HG03565 (cell line): ENCODE data around the gene AKR1C2.
"Not testable (repeated sequence)": the region's sequence is repeated elsewhere in the genome, so short reads cannot be mapped to it uniquely, and the experiment has no call there.

ENCODE experiments used
- ATAC-seq: cut with Tn5 transposase; IDR thresholded peaks from one replicate; pipeline ENCODE4 v1.9.1; 2021; ENCODE audit warnings: mild to moderate bottlenecking, moderate library complexity; ENCODE audit not compliant: unreplicated experiment

Gene AKR1C2

DNA sequence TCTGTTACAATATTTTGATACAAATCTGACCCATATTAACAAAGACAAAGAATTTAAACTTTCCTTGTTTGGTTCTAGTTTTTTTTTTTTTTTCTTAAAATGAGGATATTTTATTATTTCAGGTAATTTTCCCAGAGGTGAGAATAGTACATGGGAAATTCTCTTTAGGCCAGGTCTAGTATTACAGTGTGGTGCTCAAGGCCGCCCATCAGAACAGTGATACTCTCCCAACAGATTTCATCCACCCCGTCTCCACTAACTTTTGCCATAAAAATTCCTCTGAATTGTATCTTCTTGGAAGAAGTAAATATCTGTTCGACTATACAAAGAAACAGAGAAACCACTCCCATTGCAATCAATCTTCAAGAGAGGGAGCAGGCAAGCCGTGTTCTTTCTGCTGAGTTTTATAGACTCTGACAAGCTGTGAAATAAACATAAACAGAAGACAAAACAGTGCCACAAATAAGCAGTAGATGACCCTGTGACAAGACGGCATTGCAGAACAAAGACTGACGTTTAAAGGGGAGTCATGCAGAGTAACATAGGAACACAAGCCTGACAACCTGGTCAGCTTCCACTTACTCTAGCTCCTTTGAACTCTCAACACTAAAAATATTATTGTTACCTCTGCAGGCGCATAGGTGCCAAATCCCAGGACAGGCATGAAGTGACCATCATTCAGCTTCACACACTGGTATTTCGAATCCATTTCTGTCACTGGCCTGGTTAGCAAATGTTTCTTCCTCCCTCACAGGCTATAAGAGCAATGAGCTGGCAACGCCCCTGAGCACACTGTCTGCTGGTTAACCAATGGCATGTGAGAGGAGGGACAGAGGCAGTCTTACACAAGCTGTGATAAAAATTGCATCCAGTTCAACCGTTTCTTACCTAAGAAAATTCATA lies at the start of gene AKR1C2:
AKR1C2 (minus strand) TSS at position 731 of the 903 bp plus-strand sequence; CDS start at position 709, 22 bp downstream.
- not testable (repeated sequence) for ATAC-seq

DNA sequence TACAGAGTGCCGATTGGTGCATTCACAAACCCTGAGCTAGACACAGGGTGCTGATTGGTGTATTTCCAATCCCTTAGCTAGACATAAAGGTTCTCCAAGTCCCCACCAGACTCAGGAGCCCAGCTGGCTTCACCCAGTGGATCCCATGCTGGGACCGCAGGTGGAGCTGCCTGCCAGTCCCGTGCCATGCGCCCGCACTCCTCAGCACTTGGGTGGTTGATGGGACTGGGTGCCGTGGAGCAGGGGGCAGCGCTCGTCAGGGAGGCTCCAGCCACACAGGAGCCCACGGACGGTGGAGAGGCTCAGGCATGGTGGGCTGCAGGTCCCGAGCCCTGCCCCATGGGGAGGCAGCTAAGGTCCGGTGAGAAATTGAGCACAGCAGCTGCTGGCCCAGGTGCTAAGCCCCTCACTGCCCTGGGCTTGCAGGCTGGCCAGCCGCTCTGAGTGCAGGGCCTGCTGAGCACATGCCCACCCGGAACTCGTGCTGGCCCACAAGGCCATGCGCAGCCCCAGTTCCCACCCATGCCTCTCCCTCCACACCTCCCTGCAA lies 49.4 kb upstream of the AKR1C2 start:
- not testable (repeated sequence) for ATAC-seq

DNA sequence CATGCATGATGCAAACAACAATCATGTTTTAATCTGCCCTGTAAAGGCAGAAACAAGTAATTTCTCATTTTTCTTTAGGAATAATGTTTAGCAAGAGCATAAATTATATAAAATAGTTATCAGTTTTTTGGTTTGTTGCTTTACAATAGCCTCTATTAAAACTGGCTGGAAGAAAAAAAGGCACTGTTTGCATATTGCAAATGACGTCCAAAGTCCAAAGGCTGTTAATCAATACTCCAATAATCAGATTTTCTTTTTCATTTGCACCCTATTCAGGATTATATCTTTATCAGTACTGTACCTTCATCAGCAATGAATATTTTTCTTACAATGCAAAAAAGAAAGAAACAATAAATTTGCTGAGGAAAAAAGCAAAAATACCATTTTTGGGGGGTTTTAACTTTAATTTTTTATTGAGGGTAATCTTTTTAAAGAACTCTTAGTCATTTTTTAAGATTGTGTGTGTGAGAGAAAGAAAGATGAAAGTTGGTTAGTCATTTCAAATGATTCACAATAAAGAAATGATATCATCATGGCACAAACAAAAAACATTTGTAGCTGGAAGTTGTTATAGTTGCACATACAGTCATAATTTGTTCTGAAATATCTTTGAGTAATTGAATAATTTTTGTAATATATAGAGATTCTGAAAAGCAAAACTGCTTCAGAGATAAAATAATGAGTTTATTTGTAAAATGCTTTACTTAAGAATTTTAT lies 44.4 kb upstream of the AKR1C2 start:
- ATAC-seq = no peak

DNA sequence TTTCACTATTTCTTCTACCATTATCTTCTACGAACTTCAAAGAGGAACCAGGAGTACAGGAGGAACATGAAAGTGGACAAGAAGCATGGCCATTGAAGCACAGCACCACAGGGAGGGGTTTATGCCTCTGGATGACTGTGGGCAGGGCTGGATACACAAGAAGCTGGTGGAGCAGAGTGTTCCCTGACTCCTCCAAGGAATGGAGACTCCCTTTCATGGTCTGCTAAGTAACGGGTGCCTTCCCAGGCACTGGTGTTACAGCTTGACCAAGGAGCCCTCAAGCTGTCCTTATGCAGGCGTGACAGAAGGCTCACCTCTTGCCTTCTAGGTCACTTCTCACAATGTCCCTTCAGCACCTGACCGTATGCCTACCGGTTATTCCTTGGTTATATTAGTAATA lies 43.4 kb upstream of the AKR1C2 start:
- ATAC-seq = not testable (repeated sequence)

DNA sequence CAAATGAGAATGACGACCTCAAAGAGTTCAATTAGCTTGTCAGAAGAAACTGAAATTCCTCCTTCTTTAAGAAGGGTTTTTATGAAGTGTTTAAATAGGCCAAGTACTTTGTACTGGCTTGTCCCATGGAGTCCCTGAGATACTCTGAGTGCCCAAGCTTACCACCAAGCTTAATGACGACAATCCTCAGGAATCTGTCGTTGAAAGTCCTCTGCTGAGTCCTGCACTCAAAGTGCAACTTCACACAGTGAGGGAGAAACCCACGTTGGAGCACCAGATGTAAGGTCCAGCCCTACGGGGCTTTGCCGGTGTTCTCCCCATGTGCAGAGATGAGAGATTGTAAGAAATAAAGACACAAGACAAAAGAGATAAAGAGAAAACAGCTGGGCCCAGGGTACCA lies 42.8 kb upstream of the AKR1C2 start:
- no peak for ATAC-seq

DNA sequence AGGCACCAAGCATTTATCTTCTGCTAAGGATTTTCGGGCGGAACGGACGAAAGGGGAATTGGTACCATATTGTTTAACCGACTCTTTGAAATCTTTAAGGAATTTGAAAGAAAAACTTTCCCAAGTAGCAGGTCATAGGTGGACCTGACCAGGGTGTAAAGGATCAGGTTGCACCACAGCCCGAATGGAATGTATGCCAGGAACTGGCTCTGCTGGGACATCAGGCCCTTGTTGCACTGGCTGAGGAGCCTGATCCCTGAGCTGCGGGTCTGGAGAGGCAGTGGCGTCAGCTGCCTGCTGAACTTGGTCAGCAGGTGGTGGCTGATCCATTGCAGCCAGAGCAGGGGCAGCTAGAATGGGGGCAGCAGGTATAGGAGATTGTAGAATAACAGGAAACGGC lies 41.4 kb upstream of the AKR1C2 start:
- ATAC-seq = no peak

DNA sequence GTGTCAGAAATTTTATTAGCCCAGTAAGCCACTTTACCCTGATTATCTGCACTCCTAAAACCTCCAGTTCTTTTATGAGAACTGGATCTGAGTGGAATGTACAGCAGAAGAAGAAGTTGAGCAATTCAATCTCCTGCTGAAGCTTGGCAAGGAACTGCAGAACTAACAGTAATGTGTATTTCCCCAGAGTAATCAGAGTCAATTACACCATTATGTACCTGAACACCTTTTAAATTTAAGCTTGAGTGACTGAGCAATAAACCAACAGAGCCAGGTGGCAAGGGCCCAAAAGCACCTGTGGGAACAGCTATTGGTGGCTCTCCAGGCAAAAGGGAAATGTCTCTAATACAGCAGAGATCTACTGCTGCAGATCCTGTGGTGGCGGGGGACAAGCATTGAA lies 40.1 kb upstream of the AKR1C2 start:
- no peak for ATAC-seq

DNA sequence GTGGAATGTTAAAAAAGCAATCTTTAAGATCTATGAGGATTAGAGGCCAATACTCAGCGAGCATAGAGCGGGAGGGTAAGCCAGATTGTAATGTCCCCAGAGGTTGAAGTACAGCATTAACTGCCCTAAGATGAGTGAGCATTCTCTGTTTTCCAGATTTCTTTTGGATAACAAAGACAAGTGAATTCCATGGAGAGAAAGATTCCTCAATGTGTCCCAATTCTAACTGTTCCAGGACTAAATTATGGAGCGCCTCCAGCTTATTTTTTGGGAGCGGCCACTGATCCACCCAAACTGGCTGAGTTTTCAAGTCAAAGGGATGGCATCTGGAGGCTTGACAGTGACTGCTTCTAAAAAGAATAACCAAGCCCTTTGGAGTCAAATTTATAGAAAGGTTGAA lies 39.3 kb upstream of the AKR1C2 start:
- ATAC-seq = no peak

DNA sequence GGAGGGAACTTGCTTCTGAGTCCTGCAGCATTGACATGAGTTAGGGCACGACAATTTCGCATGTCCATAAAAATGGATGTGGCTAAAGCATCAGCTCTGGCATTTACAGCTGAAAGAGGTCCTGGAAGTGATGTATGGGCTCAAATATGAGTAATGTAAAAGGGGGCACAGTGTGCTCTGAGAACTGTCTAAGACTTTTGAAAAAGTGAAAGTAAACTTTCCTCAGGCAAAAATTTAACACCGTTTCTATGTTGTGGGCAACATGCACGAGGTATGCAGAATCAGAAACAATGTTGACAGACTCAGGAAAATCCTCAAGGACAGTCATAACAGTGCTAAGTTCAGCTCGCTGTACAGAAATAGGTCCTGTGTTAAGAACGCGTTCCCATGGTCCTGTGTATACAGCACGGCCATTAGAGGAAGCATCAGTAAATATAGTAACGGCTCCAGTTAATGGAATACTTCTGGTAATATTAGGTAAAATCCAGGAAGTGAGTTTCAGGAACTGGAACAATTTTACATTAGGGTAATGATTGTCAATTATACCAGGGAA lies 37.9 kb upstream of the AKR1C2 start:
- ATAC-seq = no peak

DNA sequence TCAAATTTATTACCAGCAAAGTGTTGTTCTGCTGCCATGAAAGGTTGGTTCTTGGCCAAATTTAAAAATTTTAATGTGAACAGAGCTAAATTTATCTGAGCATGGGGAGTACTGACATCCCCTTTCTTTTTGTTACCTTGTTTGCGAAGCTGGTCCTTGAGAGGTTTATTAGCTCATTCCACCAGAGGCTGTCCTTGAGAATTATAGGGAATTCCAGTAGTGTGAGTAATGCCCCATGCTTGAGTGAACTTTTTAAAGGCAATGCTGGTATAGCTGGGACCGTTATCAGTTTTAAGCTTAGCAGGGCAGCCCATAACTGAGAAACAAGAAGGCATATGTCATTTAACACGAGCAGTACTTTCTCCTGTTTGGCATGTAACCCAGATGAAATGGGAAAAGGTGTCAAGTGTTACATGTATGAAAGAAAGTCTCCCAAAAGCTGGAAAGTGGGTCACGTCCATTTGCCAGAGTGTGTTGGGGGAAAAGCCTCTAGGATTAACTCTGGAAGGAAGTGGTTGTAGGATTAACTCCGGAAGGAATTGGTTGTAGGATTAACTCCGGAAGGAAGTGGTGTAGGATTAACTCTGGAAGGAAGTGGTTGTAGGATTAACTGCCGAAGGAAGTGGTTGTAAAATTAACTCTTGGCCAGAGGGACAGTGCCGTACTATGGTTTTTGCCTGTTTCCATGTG lies 37.3 kb upstream of the AKR1C2 start:
- ATAC-seq = no peak

DNA sequence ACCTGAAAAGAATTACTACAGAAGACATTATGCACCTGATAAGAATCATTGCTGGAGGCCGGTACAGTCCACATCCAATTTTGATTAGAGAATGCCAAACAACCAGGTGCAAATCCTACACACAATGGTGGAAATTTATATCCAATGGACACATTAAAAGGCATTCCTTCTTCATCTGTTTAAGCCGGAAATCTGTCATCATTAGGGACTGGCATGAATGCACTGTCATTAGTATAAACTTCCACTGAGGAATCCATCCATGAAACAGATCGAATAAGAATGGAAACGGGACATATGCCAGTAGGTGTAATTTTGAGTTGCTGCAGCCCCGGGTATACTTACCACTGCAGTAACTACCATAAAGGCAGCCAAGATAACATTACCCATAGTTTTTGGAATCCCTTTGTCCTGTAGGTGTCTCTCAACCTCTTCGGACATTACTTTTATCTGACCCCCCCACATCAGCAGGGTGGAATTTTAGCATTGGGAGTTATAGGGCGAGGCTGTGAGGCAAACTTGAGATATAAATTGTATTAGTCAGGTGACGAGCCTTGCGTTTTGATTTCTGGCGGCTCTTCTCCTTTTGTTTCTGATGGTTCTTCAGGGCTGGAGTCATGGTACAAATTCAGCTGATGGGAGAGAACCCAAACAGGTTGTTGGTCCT lies 36.5 kb upstream of the AKR1C2 start:
- ATAC-seq = no peak

DNA sequence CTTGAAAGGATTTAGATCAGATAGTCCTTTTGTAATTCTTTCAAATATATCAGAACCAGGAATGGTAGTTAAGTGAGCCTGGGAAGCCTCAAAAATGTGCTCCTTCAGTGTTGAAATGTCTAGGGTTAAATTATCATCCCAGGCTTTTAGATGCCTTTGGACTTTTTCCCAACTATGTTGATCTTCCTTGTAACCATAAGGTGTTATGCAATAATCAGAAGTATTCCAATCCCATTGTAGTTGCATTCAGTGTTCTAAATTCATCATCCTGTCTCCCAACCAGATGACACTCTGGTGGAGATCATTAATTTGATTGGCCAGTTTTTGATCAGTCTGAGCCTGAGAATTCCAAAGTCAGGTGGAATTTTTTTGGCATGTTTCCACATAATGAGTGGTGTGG lies 35.1 kb upstream of the AKR1C2 start:
- ATAC-seq = no peak

DNA sequence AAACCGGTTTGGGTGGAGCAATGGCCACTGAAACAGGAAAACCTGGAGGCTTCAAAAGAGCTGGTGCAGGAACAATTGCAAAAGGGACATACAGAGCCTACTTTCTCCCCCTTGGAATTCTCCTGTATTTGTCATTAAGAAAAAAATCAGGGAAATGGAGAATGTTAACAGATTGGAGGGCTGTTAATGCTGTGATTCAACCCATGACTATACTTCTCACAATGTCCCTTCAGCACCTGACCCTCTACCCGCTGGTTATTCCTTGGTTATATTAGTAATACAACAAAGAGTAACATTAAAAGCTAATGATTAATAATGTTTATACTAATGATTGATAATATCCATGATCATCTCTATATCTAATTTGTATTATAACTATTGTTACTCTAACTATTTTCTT lies 34.4 kb upstream of the AKR1C2 start:
- no peak for ATAC-seq

DNA sequence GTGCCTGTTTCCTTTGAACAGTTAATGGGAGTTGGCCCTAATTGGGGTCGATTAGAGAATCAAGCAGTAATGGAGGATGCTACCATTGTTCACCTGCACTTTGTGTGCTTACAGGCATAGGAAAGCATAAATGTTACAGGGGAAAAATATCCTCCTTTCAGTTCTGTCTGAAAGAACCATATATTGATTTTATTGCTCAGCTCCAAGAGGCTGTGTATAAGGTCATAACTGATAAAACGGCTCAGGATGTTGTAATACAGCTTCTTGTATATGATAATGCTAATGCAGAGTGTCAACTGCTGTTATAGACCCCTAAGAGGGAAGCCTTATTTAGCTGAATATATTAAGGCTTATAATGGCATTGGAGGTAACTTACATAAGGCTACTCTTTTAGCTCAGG lies 32.9 kb upstream of the AKR1C2 start:
- no peak for ATAC-seq

DNA sequence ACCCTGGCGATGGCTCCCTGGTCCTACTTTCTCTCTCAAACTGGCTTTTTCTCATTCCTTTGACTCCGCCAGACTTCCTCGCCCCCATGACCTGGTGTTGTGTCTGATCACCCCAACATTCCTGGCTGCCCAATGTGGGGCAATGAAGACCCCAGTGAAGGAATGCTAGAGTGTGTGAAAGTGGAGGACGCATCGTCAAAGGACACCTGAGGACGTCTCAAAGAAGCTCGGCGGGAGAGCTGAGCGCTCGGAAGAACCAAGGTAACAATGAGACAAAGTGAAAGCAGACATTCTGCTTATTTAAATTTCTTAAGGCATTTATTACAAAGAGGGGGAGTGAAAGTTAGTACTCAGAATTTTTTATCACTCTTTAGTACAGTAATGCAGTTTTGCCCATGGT lies 31.7 kb upstream of the AKR1C2 start:
- no peak for ATAC-seq

DNA sequence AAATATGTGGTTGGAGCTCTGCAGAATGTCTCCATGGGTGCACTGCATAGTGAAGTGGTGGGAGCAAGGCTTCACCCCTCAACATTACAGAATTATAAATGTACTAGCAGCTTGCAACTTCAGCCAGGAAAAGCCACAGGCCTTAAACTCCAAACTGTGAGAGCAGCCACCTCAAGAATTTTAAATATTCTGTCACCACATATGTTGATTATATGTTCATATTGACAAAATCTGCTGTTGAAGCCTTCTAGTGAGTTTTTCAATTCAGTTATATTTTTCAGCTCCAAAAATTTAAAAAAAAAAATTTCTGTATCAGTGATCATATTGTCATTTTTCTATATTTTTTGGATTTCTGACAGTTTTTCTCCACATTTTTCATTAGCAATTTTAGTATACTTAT lies 30.9 kb upstream of the AKR1C2 start:
- ATAC-seq = no peak

DNA sequence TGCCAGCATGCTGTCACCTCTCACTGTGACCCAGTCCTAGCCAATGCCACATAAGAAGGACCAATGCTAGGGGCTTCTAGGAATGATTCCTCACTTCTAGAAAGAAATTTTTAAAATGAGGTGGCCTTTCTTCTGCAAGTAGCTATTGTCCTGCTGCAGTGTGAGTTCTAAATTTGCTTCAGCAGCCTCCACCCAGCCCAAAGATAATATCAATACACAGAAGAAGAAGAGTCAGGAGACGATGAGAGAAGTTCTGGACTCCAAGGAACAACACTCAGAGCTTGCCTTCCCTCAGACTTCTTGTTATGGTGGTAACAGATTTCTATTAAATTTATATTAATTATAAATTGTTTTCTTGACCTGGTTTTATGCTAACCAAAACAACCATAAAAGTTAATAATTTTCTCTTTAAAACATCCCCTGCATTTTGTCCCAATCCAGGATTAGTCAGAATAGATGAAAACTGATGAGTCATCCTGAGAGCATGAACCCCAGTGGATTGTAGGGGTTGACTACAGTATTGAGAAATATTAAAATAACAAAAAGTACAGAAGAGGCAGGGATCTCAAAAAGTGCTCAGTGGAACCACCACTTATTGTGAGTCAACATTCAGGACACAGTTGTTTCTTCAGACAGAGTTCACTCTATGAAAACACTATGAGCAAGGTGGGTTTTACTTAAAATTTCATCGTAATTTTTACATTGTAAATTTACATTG lies 29.6 kb upstream of the AKR1C2 start:
- no peak for ATAC-seq

DNA sequence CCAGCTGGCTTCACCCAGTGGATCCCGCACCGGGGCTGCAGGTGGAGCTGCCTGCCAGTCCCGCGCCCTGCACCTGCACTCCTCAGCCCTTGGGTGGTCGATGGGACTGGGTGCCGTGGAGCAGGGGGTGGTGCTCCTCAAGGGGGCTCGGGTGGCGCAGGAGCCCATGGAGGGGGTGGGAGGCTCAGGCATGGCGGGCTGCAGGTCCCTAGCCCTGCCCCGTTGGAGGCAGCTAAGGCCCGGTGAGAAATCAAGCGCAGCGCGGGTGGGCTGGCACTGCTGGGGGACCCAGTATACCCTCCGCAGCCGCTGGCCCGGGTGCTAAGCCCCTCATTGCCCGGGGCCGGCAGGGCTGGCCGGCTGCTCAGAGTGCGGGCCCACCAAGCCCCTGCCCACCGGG lies 28.8 kb upstream of the AKR1C2 start:
- ATAC-seq = not testable (repeated sequence)

DNA sequence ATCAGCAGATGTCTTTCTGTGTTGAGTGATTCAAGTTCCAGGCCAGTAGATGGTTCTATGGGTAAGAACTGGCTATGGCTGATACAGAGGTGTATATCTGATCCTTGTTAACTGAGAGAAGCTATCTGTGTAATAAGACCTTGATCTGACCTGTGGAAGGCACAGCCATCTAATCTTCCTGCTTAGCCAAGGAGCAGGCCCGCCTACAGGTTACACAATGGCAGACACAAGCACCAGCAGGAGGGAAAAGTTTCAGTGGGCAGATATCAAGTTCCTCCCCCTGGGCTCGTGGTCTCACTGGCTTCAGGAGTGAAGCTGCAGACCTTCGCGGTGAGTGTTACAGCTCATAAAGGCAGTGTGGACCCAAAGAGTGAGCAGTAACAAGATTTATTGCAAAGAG lies 27.9 kb upstream of the AKR1C2 start:
- not testable (repeated sequence) for ATAC-seq

DNA sequence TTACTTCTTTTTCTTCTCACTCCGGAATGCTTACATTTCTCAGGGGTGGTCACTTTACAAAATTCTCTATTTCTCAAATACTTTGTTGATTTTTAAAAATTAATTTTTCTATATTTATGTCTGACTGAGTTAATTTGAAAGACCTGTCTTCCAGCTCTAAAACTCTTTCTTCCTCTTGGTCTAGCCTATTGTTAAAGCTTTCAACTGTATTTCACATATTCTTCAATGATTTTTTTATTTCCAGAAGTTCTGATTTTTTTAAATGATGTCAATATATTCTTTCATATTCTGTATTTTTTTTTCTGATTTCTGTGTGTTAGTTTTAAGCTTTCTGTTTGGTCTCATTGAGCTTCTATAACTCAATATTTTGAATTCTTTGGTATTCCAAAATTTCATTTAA lies 27.3 kb upstream of the AKR1C2 start:
- no peak for ATAC-seq
